Measurements from ENCODE around the gene PGLYRP2. TPM values are rescaled to one million over a fixed set of nuclear protein-coding genes. Genes with fewer than 3 reads are reported as not detected.

PGLYRP2 gene
- total and polyA plus RNA-seq, 2 experiments from 2014 or later: not detected

DNA sequence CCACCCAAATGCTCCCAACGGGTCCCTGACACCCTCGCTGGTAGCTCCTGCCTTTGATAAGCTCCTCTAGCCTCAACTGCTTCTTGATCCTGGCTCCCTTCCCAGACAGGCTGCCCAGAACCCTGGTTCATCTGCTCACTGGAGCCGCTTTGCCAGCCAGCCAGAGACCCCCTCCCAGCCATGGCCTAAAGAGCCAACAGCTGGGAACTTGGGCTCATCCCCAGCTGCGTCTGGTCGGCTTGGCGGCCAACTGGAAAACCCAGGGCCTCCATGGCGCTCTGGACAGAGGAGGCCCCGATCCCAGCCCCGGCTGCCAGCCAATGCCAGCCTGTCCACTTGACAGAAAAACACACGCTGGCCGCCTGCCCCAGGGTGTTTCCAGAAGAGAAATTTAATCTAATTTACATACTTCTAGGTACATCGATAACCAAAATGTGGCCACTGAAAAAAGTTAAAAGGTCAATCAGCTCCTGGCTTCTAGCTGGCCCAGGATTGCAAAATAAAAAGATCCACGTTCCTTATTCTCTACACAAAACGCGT lies 57.5 kb downstream of the PGLYRP2 start:
- no peak overlapping the region for H3K4me2 ChIP-seq (ENCODE audit: unreplicated experiment)
- no peak overlapping the region for H3K4me3 ChIP-seq
- no peak for TF ChIP-seq EZH2 (IDR thresholded peaks at IDR 0.05; ENCODE audit: insufficient read depth, poor library complexity, severe bottlenecking)
- no peak for TF ChIP-seq EZH2phosphoT487 (IDR thresholded peaks at IDR 0.05; ENCODE audit: insufficient read depth, low read depth)
- in situ Hi-C loops (cut with MboI): no loop called here
- no peaks in the 10 kb centered on the region for H3K27me3 ChIP-seq (replicated peaks; ENCODE audit: insufficient read depth)
- H3K9me2 ChIP-seq (ENCODE audit: insufficient read depth): no peaks in the 10 kb centered on the region
- peaks cover 27% of the 10 kb centered on the region for H3K79me2 ChIP-seq (ENCODE audit: insufficient read depth)
- no peak overlapping the region for H3K27ac ChIP-seq
- no peak for DNase-seq
- WGBS, 2 experiments (ENCODE audit: low coverage in 1 of 2, low lambda C conversion rate in 2 of 2, missing lambda C conversion rate in 2 of 2): 66 to 67% methylated on average over 14 to 15 of the region's 15 CpGs
- H3F3A ChIP-seq (ENCODE audit: insufficient read depth): peaks cover 21% of the 10 kb centered on the region
- H3K36me3 ChIP-seq (ENCODE audit: low read depth): peaks cover 22% of the 10 kb centered on the region
- no peak overlapping the region for H3K9ac ChIP-seq
- no peaks in the 10 kb centered on the region for H3K9me3 ChIP-seq (ENCODE audit: low read depth)
- H3K4me1 ChIP-seq (ENCODE audit: insufficient read depth): peaks cover 17% of the 10 kb centered on the region
- no peaks in the 10 kb centered on the region for H4K20me1 ChIP-seq (ENCODE audit: insufficient read depth)
- no peak overlapping the region for H2AFZ ChIP-seq

DNA sequence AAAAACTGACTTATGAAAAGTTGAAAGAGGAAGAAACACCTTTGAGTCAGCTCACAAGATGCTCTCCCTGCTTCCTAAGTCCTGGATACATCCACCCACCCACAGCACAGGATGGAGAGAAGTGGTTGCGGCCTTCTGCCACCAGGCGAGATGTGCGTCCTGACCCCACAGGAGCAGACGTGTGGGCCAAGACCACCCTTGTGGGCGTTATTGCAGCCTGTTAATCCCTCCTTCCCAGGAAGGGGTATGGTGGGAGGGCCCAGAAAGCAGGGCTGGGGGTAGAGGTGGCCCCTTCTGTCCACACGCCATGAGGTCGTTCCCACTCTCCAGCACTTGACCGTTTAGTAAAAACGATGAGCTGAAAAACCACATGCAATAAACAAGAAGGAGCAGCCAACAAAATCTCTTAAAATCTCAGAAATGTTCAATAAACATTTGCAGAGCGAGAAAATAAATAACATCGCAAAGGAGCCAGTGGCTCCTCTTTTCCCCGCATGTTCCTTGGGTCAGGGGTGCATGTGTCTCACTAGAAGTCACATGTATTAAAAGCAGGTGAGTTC lies 58.1 kb downstream of the PGLYRP2 start:
- Histone ChIP-seq H3K36me3 (ENCODE audit: low read depth) (peaks cover 18% of the 10 kb centered on the region), H3K27ac (no peak overlapping the region), H3F3A (ENCODE audit: insufficient read depth) (peaks cover 21% of the 10 kb centered on the region), H3K9ac (no peak overlapping the region), H3K4me3 (no peak overlapping the region), H3K9me3 (ENCODE audit: low read depth) (no peaks in the 10 kb centered on the region), H4K20me1 (ENCODE audit: insufficient read depth) (no peaks in the 10 kb centered on the region), H3K4me1 (ENCODE audit: insufficient read depth) (peaks cover 20% of the 10 kb centered on the region), H3K4me2 (ENCODE audit: unreplicated experiment) (no peak overlapping the region), H2AFZ (no peak overlapping the region), H3K79me2 (ENCODE audit: insufficient read depth) (peaks cover 28% of the 10 kb centered on the region), H3K27me3 (replicated peaks; ENCODE audit: insufficient read depth) (no peaks in the 10 kb centered on the region), H3K9me2 (ENCODE audit: insufficient read depth) (no peaks in the 10 kb centered on the region)
- no peak for DNase-seq
- no peak for TF ChIP-seq EZH2 (IDR thresholded peaks at IDR 0.05; ENCODE audit: insufficient read depth, poor library complexity, severe bottlenecking)
- TF ChIP-seq EZH2phosphoT487 (IDR thresholded peaks at IDR 0.05; ENCODE audit: insufficient read depth, low read depth): no peak
- whole genome bisulfite sequencing, 2 experiments (ENCODE audit: low coverage in 1 of 2, low lambda C conversion rate in 2 of 2, missing lambda C conversion rate in 2 of 2): 60 to 61% methylated on average over 12 of the region's 12 CpGs
- in situ Hi-C loops (cut with MboI): no loop called here

DNA sequence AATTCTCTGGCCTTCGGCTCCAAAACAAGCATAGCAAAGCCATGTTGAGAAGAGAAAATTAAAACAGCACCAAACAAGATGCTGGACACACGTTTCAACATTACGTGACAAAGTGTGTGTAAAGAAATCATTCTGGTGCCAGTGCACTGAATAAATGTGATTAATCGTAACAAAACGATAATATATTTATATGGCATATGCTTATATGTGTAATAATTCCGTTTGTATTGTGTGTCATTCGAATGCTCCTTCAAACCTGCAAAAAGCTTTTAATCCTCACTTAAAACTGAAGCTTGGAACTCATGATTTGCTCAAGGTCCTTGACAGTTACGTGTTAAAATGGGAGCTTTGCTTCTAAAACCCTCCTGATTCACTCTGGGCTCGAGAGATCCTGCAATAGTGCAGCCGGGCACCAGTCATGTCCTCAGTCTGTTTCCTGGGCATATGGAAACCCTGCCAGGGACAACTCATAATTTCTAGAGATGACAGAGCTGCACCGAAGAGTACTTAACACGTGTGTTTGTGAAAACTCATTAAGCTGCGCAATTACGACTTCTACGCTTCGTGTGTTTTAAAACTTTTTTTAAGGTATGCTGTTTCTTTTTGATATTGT lies 59.8 kb downstream of the PGLYRP2 start:
- peak overlapping the region; percentile 99 for H3K4me2 ChIP-seq (ENCODE audit: unreplicated experiment)
- peak overlapping the region; percentile 81 for H3K27ac ChIP-seq
- no peaks in the 10 kb centered on the region for H3K9me2 ChIP-seq (ENCODE audit: insufficient read depth)
- TF ChIP-seq EZH2phosphoT487 (IDR thresholded peaks at IDR 0.05; ENCODE audit: insufficient read depth, low read depth) (no peak), EZH2 (IDR thresholded peaks at IDR 0.05; ENCODE audit: insufficient read depth, poor library complexity, severe bottlenecking) (no peak)
- H3K9ac ChIP-seq: peak overlapping the region; percentile 94
- in situ Hi-C loops (cut with MboI): no loop called here
- H2AFZ ChIP-seq: peak overlapping the region; percentile 78
- peaks cover 20% of the 10 kb centered on the region for H3K4me1 ChIP-seq (ENCODE audit: insufficient read depth)
- H3K27me3 ChIP-seq (replicated peaks; ENCODE audit: insufficient read depth): no peaks in the 10 kb centered on the region
- WGBS, 2 experiments (ENCODE audit: low coverage in 1 of 2, low lambda C conversion rate in 2 of 2, missing lambda C conversion rate in 2 of 2): 3 to 5% methylated on average over 16 of the region's 16 CpGs
- peaks cover 21% of the 10 kb centered on the region for H3F3A ChIP-seq (ENCODE audit: insufficient read depth)
- peak; percentile 90 for DNase-seq
- peak overlapping the region; percentile 98 for H3K4me3 ChIP-seq
- peaks cover 18% of the 10 kb centered on the region for H3K36me3 ChIP-seq (ENCODE audit: low read depth)
- H4K20me1 ChIP-seq (ENCODE audit: insufficient read depth): 0 out of 2 replicates have a peak, but pooled peaks cover 3% of the 10 kb centered on the region
- H3K9me3 ChIP-seq (ENCODE audit: low read depth): no peaks in the 10 kb centered on the region
- H3K79me2 ChIP-seq (ENCODE audit: insufficient read depth): peaks cover 42% of the 10 kb centered on the region

MicroRNA genes within 50 kb of the gene (microRNA counts, 767-probe panel; counts per million panel counts)
- 447 counts per million, percentile 86 among the panel's probes with 10 or more counts for microRNA hsa-miR-1470

Small RNAs within 50 kb of the gene (microRNA-seq; reads per million reads assigned to microRNA genes)
- not detected for gene MIR1470 (ENCODE audit: borderline number of aligned reads)

Small RNAs within 50 kb of the gene (small RNA-seq; reads per million reads assigned to genes)
- not detected for gene MIR1470 (ENCODE audit: low read depth, low replicate concordance)

Other genes starting within 250 kb of the PGLYRP2 start
- not detected in 2 replicates for gene EPHX3, start 247.1 kb downstream of the PGLYRP2 start, total RNA-seq (2014; rRNA removed; shearing (Covaris generic))
- not detected in 2 replicates for gene EPHX3, start 247.1 kb downstream of the PGLYRP2 start, polyA plus RNA-seq (2016; fragmentation: Nextera tagmentation; extraction: Ambion mirVana)
- 9.0 and 20.2 TPM in 2 replicates for gene BRD4, start 147.0 kb downstream of the PGLYRP2 start, total RNA-seq (2014; rRNA removed; shearing (Covaris generic))
- gene BRD4, start 147.0 kb downstream of the PGLYRP2 start, polyA plus RNA-seq (2016; fragmentation: Nextera tagmentation; extraction: Ambion mirVana): 17.5 and 18.6 TPM in 2 replicates
- 13.4 and 19.7 TPM in 2 replicates for gene AKAP8, start 99.7 kb downstream of the PGLYRP2 start, total RNA-seq (2014; rRNA removed; shearing (Covaris generic))
- 14.6 and 14.8 TPM in 2 replicates for gene AKAP8, start 99.7 kb downstream of the PGLYRP2 start, polyA plus RNA-seq (2016; fragmentation: Nextera tagmentation; extraction: Ambion mirVana)
- 37.4 and 38.3 TPM in 2 replicates for gene AKAP8L, start 60.5 kb downstream of the PGLYRP2 start, total RNA-seq (2014; rRNA removed; shearing (Covaris generic))
- 21.5 and 21.9 TPM in 2 replicates for gene AKAP8L, start 60.5 kb downstream of the PGLYRP2 start, polyA plus RNA-seq (2016; fragmentation: Nextera tagmentation; extraction: Ambion mirVana)
- 18.8 and 22.0 TPM in 2 replicates for gene WIZ, start 29.5 kb downstream of the PGLYRP2 start, total RNA-seq (2014; rRNA removed; shearing (Covaris generic))
- 6.1 and 6.9 TPM in 2 replicates for gene WIZ, start 29.5 kb downstream of the PGLYRP2 start, polyA plus RNA-seq (2016; fragmentation: Nextera tagmentation; extraction: Ambion mirVana)
- not detected in 2 replicates for gene RASAL3, start 15.0 kb downstream of the PGLYRP2 start, total RNA-seq (2014; rRNA removed; shearing (Covaris generic))
- gene RASAL3, start 15.0 kb downstream of the PGLYRP2 start, polyA plus RNA-seq (2016; fragmentation: Nextera tagmentation; extraction: Ambion mirVana): not detected in 2 replicates
- not detected in 2 replicates for gene CYP4F22, start 29.0 kb upstream of the PGLYRP2 start, total RNA-seq (2014; rRNA removed; shearing (Covaris generic))
- gene CYP4F22, start 29.0 kb upstream of the PGLYRP2 start, polyA plus RNA-seq (2016; fragmentation: Nextera tagmentation; extraction: Ambion mirVana): not detected in 2 replicates
- gene CYP4F8, start 135.7 kb upstream of the PGLYRP2 start, total RNA-seq (2014; rRNA removed; shearing (Covaris generic)): not detected in 2 replicates
- not detected in 2 replicates for gene CYP4F8, start 135.7 kb upstream of the PGLYRP2 start, polyA plus RNA-seq (2016; fragmentation: Nextera tagmentation; extraction: Ambion mirVana)
- gene CYP4F3, start 161.4 kb upstream of the PGLYRP2 start, total RNA-seq (2014; rRNA removed; shearing (Covaris generic)): not detected in 2 replicates
- gene CYP4F3, start 161.4 kb upstream of the PGLYRP2 start, polyA plus RNA-seq (2016; fragmentation: Nextera tagmentation; extraction: Ambion mirVana): not detected in 2 replicates
- gene CYP4F12, start 193.6 kb upstream of the PGLYRP2 start, total RNA-seq (2014; rRNA removed; shearing (Covaris generic)): not detected in 2 replicates
- not detected in 2 replicates for gene CYP4F12, start 193.6 kb upstream of the PGLYRP2 start, polyA plus RNA-seq (2016; fragmentation: Nextera tagmentation; extraction: Ambion mirVana)
- gene OR10H2, start 248.5 kb upstream of the PGLYRP2 start, total RNA-seq (2014; rRNA removed; shearing (Covaris generic)): not detected in 2 replicates
- gene OR10H2, start 248.5 kb upstream of the PGLYRP2 start, polyA plus RNA-seq (2016; fragmentation: Nextera tagmentation; extraction: Ambion mirVana): not detected in 2 replicates